OCI-LY1 (cell line): ENCODE data around the gene SLC25A34.

Experiments used
- EZH2 ChIP-seq: fragments of 200-600 bp; sonication (generic), shearing (Covaris generic); IDR thresholded peaks from 2 replicates; pipeline ENCODE4 v1.8.0; 2017; ENCODE audit warnings: borderline replicate concordance, mixed run types, mild to moderate bottlenecking, antibody characterized with exemption, low read length, moderate library complexity, mixed read lengths
- TF ChIP-seq, protein P1 (sequence below): fragments of 200-600 bp; sonication (generic), shearing (Covaris generic); IDR thresholded peaks from 2 replicates; pipeline ENCODE4 v1.5.1; 2017; ENCODE audit warnings: mild to moderate bottlenecking, antibody characterized with exemption, low read length, moderate library complexity, mixed read lengths

DNA sequence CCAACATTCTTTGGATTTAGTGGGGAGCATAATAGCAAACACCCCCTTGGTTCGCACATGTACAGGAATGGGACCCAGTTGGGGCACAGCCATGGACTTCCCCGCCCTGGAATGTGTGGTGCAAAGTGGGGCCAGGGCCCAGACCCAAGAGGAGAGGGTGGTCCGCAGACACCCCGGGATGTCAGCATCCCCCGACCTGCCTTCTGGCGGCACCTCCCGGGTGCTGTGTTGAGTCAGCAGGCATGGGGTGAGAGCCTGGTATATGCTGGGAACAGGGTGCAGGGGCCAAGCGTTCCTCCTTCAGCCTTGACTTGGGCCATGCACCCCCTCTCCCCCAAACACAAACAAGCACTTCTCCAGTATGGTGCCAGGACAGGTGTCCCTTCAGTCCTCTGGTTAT lies 49.6 kb downstream of the SLC25A34 start:
- TF ChIP-seq, protein P1, sequence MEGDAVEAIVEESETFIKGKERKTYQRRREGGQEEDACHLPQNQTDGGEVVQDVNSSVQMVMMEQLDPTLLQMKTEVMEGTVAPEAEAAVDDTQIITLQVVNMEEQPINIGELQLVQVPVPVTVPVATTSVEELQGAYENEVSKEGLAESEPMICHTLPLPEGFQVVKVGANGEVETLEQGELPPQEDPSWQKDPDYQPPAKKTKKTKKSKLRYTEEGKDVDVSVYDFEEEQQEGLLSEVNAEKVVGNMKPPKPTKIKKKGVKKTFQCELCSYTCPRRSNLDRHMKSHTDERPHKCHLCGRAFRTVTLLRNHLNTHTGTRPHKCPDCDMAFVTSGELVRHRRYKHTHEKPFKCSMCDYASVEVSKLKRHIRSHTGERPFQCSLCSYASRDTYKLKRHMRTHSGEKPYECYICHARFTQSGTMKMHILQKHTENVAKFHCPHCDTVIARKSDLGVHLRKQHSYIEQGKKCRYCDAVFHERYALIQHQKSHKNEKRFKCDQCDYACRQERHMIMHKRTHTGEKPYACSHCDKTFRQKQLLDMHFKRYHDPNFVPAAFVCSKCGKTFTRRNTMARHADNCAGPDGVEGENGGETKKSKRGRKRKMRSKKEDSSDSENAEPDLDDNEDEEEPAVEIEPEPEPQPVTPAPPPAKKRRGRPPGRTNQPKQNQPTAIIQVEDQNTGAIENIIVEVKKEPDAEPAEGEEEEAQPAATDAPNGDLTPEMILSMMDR, result no peak
- no peak for TF ChIP-seq EZH2
